Pons (tissue), 1 donor: ENCODE measurements around the gene NLRP6.
"Not testable (repeated sequence)": the region's sequence is repeated elsewhere in the genome, so short reads cannot be mapped to it uniquely, and the experiment has no call there.

Source experiments
- DNase-seq: peaks from one replicate; pipeline ENCODE4 v3.0.0-alpha.2; 2016; ENCODE audit warnings: low spot score

The NLRP6 gene

DNA sequence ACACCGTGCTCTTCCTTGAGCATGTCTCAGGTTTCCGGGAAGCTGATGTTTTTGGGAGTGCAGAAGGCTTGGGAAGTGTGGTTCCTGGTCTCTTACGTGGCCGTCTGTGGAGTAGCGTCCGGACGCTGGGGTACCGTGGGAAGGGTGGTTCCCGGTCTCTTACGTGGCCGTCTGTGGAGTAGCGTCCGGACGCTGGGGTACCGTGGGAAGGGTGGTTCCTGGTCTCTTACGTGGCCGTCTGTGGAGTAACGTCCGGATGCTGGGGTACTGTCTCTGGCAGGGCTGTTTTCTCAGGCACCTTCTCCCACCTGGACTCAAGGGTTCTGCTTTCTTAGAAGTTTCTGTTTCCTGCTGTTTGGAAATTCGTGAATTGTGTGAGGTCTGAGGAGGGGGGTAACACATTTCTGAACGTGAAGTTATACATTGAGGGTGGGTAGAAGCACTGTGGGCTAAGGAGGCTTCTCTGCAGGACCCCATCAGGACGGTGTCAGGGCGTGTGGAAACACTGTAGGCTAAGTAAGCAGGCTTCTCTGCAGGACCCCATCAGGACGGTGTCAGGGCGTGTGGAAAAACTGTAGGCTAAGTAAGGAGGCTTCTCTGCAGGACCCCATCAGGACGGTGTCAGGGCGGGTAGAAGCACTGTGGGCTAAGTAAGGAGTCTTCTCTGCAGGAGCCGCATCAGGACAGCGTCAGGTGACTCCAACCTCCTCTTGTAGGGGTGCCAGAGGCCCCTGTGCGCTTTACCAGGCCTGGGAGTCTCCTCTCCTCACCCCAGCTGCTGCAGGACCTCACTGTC lies 47.8 kb downstream of the NLRP6 start:
- DNase-seq = no peak

DNA sequence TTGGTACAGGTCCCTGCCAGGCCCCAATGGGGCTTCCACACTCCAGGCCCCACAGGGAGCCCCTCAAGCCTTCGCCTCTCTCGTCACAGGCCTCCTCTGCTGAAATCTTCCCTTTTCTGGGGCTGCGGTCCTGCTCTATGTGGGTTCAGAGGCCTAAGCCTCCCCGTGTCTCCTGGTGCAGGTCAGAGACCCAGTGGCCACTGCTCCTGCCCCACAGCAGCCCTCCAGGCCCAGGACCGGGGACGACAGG lies 48.3 kb downstream of the NLRP6 start:
- DNase-seq = no peak

DNA sequence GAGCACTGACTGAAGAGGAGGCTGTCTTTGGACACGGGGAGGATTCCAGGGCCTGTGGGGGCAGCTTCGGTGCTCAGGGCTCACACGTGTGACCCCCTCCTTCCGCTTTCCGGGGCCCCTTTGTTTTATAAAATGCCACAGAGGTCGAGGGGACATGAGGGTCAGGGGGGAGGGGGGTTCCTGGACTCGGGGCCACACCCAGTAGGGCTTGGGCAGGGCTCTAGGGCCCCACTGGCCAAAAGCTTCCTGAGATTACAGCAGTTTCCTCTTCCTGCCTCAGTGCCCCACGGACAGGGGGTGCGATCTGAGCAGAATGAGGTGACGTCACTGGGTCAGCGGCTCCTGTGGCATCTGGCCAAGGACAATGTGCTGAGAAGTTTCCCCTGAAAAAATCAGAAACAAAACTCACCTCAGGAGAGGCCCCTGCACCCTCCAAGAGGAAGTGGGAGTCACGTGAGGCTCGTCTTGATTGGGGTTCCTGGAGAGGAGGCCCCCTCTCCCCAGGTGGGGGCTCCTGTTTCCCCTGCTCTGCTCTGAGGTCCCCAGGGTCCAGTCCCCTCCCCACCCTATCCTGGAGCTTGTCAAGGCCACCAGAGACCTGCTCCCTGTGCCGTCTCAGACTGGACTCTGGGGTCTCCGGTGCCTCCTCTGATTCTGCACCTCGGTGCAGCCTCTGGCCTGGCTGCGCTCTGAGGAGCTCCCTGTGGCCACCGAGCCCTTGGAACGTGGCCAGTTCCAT lies 48.8 kb downstream of the NLRP6 start:
- peak; percentile 72 for DNase-seq

DNA sequence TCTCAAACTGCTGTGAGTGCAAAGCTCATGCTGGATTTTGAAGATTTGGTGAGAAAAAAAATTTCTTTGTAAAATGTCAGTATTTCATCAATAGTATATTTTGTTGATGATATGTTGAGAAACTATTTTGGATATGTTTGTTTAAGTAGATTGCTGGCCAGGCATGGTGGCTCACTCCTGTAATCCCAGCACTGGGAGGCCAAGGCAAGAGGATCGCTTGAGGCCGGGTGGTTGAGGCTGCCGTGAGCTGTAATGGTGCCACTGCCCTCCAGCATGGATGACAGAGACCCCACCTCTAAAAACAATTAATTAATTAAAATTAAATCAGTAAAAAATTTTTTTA lies 49.3 kb downstream of the NLRP6 start:
- no peak for DNase-seq

DNA sequence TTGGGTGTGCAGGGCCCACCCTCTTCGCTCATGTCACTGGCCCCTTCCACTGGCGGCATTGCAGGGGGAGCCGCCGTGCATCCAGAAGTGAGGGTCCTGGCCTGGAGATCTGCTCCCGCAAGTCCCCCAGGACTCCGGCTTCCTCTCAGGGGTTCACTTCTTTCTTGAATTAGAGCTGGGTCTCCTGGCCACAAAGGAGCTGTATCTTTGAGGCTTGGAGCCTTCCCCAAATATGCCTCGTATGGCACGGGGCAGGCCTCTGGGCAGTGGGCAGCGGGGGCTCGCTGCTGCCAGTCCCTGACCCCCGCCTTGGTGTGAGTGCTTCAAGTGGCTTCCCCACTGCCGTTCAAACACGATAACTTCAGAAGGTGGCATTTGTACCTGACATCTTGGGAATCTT lies 49.8 kb downstream of the NLRP6 start:
- no peak for DNase-seq

DNA sequence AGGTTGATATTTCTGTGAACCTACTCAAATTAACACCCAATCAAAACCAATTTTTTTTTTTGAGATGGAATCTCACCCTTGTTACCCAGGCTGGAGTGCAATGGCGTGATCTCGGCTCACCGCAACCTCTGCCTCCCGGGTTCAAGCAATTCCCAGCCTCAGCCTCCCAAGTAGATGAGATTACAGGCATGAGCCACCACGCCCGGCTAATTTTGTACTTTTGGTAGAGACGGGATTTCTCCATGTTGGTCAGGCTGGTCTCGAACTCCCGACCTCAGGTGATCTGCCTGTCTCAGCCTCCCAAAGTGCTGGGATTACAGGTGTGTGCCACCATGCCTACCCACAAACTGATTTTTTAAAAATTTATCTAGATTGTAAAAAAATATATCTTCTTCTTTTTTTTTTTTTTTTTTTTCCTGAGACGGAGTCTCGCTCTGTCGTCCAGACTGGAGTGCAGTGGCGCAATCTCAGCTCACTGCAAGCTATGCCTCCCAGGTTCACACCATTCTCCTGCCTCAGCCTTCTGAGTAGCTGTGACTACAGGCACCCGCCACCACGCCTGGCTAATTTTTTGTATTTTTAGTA lies 50.4 kb downstream of the NLRP6 start:
- not testable (repeated sequence) for DNase-seq

DNA sequence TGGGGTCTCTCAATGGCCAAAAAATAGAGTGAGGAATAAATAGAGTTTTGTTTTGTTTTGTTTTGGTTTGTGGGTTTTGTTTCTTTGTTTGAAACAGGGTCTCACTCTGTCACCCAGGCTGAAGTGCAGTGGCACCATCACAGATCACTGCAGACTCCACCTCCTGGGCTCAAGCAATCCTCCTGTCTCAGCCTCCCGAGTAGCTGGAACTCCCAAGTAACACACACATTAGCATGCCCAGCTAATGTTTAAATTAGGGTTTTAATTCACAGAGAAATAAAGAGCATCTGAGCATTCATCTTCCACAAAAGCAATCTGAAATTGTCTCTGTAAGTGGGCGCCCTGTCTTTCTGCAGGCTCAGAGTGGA lies 51.7 kb downstream of the NLRP6 start:
- DNase-seq = no peak

DNA sequence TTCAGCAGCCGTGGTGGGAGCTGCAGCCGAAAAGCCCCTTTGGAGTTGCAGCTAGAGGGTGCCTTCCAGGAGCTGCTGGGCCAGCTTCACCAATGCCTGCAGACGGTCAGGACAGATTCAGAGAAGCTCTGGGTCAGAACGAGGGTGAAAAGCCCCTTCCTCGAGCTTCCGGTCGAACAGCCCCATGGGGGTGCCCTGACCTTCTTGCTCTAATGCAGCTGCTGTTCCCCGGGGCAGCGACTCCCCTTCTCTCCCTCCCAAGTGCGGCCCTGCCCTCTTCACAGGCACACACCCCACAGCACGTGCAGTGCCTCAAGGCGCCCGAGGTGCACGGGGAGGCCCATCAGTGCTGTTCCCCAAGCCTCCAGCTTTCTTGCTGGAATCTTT lies 52.1 kb downstream of the NLRP6 start:
- DNase-seq = no peak

DNA sequence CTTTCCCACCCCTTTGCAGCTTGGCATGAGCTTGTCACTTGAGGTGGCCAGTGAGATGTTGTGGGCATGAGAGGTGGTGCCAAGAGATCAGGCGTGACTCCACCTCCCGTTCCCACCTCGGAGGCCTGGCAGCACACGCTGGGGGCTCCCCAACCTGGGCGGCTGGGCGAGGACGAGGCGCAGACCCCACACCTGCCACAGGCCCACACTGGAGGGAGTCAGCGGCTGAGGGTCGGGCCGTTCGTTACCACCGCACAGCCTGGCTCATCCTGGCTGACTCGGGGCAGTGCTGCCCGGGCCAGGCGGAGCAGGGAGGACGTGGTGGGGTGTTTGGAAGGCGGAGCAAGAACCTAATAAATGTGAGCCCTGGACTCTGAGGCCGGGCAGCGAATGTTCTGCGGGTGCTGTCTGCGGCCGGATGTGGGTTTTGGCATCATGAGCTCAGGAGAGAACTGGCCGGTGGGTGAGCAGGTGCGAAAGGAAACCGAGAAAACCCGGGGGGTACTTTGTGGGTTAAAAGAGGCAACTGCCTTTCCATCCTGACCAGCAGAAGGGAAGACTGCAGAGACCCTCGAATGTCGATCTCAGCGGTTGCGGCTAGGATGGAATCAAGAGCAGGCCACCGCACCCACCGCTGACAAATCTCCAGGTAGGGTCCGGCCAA lies 52.6 kb downstream of the NLRP6 start:
- DNase-seq = no peak

DNA sequence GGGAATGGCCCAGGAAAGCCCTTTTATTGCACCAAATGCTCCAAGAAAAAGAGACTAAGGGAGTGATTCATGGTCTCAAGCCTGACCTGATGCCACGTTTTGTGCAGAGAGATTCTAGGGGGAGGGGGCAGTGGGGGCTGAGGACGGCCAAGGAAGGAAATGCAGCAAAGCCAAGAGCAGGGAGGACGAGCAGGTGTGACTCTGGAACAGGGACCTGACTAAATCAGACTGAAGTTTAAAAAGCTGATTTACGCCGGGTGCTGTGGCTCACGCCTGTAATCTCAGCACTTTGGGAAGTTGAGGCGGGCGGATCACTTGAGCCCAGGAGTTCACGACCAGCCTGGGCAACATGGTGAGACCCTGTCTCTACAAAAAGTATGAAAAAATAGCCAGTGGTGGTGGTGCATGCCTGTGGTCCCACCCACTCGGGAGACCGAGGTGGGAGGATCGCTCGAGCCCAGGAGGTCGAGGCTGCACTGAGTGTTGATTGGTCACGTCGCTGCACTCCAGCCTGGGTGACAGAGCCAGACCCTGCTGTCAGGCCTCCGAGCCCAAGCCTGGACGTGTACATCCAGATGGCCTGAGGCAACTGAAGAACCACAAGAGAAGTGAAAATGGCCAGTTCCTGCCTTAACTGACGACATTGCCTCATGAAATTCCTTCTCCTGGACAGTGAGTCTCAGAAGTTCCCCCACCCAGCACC lies 53.3 kb downstream of the NLRP6 start:
- DNase-seq = no peak

DNA sequence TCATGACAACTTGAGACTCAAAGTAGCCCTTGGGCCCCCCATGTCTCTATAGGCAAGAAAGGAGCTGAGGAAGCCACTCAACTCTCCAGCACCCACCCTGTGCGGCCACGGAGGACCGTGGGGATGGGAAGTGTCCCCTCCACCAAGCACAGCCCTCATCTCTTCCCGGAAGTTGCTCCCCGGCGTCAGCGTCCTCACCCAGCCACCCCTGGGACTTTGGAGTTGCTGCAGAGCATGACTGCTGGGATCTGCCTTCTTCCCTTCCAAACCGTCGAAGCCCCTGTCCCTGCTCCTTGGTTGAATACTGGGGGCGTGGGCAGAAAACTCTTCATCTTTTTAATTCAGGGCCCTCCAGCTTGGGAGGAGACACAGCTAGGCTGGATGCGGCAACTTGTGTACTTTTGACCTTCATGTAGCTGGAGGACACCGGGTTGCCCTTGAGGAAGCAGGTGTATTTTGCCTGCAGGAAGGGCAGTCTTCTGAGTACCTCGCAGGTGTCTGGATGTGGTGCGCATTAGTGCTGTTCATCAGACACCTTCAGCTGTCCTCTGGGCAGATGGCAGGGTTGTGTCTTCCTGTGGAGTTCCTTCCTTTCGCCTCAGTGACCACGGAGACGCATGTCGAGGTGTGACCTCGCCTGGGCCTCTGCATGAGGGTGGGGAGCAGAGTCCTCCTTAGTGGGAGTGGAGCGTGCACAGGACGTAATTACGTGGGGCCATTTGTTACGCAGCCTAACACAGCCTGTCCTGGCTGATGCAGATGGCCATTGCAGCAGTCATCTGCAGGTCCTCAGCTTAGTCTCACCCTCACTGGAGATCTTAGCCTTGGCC lies 54.7 kb downstream of the NLRP6 start:
- DNase-seq = no peak

DNA sequence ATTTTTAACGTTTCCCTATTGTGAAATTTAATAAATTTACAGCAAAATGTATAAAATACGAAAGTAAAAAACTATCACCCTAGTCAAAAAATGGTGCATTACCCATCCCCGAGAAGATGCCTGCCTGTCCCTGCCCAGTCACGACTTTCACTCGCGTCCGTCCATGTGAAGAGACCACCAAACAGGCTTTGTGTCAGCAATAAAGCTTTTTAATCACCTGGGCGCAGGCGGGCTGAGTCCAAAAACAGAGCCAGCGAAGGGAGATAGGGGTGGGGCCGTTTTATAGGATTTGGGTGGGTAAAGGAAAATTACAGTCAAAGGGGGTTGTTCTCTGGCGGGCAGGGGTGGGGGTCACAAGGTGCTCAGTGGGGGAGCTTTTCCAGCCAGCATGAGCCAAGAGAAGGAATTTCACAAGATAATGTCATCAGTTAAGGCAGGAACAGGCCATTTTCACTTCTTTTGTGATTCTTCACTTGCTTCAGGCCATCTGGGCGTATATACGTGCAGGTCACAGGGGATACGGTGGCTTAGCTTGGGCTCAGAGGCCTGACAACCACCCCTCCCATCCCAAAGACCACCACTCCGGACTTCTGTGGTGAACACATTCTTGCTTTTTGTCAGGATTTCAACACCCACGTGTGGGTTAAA lies 55.5 kb downstream of the NLRP6 start:
- not testable (repeated sequence) for DNase-seq

DNA sequence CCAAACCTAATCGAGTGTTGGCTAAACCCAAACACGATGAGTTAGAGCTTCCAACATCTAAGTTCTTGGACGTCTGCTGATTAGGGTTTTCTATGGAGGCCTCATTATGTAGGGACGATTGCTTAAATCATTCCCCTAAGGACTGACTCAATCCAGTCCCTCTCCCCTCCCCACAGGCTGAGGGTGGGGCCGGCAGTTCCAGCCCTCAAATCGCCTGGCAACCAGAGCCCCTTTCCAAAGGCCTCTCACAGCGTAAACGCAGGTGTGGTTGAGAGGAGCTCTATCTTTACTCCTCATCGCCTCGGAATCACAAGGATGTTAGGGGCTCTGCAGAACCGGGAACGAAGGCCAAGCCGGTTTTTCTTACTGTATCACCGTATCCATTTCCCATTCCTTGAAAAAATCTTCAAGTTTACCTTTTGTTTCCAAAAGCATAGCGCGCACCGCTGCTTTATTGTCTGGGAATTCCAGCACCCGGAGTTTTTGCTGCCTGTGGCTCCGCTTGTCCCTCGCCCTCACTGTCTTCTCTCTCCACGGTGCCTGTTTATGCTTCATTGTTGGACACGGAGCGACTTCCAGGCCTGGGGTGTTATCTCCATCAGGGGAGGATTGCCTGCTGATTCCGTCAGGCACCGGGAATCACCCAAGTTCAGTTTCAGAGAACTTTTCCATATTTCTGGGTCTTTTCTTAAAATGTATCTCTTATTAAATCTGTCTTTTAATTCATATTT lies 56.2 kb downstream of the NLRP6 start:
- no peak for DNase-seq
